Glomerular visceral epithelial cell (primary cell): Measurements from ENCODE around the gene CXCL17.
A peak's percentile ranks its signal among the peaks of the same experiment; 100 is the strongest.
"Not testable (repeated sequence)": the region's sequence is repeated elsewhere in the genome, so short reads cannot be mapped to it uniquely, and the experiment has no call there.

Experiments used
- DNase-seq: peaks from one replicate; pipeline ENCODE4 v3.0.0-alpha.2; 2016; ENCODE audit errors: extremely low spot score

Gene CXCL17

DNA sequence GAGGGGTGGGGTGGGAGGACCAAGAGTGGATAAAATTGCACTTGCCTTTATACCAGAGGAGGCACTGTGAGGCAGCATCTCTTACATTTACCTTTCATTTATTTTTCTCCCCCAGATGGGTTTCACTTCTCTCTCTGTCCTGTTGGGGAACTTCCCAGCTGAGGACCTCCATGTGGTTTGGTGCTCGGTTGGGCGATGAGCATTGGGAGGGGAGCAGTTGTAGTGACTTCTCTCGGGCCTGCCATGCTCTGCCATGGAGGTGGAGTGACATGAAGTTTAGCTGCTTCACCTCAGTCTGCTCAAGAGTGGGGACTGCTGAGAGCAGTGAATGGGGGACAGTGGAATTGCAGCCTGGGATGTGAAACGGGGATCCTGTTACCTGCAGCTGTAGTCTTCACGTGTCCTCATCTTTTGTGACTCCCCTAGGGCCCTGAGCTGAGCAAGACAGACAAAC, 23.1 kb upstream of the CXCL17 start:
- no peak for DNase-seq

DNA sequence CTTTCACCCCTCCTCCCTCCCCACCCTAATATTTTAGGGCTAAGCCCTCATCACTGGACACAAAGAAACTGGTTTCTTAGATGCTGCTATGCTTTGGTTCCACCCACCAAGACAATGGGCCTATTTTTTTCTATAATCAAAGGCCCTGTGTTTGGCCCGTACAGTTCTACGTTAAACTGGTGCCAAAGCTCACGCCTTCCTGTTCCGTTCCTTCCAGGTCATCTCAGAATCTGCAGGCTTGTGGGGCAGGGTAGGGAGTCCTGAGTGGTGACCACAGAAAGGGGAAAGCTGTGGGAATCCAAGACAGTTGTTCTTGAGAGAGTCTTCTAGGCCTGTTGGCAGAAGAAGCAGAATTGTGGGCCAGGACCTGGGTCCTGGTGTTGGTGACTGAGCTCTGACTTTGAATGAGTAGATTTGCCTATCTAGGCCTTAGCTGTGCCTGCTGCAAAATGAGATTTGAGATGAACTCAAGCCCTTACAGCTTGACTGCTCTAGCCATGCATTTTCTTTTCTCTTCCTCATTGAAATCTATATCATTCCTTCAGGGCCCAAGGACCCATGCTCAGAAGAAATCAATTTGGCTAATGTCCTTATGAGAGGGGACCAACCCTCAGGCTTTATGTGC, 19.1 kb upstream of the CXCL17 start:
- DNase-seq = no peak

DNA sequence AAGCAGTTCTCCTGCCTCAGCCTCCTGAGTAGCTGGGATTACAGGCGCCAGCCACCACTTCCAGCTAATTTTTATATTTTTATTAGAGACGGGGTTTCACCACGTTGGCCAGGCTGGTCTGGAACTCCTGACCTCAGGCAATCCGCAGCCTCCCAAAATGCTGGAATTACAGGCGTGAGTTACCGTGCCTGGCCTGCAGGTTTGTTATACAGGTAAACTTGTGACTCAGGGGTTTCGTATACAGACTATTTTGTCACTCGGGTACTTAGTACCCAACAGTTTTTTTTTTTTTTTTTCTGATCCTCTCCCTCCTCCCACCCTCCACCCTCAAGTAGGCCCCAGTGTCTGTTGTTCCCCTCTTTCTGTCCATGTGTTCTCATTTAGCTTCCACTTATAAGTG, 18.5 kb upstream of the CXCL17 start:
- DNase-seq = not testable (repeated sequence)

DNA sequence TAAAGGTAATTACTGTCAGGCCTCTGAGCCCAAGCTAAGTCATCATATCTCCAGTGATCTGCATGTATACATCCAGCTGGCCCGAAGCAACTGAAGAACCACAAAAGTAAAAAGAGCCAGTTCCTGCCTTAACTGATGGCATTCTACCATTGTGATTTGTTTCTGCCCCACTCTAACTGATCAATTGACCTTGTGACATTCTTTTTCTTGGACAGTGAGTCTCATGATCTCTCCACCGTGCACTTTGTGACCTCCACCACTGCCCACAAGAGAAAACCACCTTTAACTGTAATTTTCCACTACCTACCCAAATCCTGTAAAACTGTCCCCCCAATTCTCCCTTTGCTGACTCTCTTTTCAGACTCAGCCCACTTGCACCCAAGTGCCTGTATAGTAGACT, 17.2 kb upstream of the CXCL17 start:
- DNase-seq = no peak

DNA sequence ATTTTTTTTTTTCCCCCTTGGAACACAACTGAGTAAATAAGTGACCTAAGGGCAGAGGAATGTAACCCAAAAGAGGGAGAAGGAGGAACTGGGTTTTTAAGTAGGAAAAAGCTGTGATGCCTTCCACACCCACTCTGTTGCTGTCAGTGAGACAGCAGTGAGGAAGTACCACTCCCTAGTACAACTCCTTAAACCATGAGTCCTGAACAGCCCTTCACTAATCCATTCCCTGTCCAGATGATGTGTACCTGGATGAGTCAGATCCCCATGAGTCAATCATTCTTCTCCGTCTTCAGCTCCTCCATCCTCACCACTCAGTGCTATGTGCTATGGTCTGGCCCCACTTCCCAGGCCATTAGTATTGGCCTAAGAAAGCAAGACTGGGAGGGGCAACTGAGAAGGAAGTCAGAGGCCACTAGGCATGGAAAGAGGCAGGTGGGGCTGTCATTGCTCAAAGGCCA, 12.9 kb upstream of the CXCL17 start:
- DNase-seq = peak; percentile 4

DNA sequence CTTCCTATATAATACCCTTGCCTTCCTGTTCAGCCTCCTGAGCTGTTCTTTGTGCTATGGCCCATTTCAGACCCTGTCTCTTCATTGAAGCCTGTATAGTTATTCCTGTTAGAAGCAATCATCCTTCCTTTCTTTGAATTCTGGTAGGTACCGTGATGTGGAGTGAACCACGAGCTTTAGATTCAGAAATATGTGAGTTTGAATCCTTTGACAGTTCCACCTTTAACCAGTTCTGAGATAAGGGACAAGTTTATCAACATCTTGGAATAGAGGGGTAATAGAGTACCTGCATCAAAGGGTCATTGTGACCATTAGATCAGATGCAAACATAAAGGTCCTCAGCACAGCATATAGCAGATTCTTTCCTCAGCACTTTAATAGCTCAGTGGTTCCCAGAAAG, 12.3 kb upstream of the CXCL17 start:
- DNase-seq = no peak

DNA sequence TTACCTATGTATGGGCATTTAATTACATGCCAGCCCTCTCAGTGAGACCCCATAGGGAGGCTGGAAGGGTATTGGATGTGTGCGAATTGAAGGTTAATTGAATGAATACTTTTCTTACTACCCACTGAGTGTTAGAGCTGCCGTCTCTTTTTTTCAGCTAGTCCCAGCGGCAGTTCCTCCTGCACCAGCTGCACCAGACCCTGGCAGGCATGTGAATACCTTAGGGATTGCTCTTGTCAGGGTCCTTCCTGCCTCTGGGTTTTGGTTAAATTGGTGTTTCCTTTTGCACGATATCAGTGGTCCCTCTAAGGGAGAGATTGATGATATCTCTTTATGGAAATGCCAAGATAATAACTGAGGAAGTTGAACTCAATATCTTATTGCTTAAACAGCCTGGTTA, 9.8 kb upstream of the CXCL17 start:
- DNase-seq = no peak

DNA sequence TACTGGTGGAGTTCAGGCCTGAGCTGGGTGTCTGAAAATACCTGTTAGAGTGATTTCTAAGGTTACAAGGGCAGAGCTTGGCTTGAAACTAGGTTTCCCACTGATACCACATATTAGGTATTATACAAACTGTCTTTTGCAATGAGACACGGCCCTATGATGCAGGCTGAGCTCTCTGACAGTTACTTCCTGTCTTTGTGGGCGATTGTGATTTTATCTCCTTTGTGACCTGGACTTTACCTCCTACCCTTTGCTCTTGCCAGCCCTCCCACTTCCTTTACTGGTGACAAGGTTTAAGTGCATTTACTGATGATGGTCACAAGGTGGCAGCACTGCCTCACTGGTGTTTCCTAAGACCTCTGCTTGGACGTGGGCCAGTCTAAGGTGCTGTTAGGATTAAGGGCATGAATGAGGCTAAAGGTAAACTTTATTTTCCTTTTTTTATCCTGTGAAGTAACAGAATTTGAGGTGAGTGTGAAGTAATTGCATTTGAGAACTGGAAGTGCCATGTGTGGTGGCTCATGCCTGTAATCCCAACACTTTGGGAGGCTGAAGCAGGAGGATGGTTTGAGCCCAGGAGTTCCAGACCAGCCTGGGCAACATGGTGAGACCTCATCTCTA, 7.7 kb upstream of the CXCL17 start:
- peak; percentile 84 for DNase-seq

DNA sequence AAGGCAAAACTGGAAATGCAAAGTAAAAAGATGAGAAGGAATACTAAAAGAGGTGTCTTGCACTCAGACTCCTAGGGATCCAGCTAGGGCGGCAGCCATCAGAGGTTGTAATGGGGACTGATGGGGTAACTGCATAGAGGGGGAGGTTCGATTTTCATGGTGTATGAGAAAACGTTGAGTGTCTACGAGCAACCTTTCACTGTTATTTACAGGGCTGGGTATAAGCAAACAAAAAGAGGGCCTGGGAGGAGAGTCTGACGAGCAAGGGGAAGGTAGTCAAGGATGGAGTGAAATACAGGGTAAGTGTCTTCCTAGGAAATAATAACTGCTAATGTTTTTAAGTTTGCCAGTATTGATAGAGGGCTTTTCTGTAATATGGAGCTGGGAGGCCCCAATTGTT, 5.6 kb upstream of the CXCL17 start:
- not testable (repeated sequence) for DNase-seq

DNA sequence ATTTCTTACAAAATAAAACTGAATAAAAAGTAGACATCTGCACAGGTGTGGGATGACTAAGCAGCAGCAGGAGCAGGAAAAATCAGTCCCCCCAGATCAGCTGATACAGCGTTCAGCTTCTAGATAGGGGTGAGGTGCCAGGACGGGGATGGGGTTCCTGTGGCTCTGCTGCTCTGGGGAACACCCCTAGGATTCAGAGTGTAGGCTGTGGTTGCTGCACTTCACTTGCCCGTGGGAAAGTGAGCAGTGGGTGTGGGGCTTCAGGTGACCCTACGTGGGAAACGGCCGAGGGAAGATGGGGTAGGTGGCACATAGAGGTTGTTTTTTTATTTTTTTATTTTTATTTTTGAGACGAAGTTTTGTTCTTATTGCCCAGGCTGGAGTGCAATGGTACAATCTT, 3.2 kb upstream of the CXCL17 start:
- no peak for DNase-seq

DNA sequence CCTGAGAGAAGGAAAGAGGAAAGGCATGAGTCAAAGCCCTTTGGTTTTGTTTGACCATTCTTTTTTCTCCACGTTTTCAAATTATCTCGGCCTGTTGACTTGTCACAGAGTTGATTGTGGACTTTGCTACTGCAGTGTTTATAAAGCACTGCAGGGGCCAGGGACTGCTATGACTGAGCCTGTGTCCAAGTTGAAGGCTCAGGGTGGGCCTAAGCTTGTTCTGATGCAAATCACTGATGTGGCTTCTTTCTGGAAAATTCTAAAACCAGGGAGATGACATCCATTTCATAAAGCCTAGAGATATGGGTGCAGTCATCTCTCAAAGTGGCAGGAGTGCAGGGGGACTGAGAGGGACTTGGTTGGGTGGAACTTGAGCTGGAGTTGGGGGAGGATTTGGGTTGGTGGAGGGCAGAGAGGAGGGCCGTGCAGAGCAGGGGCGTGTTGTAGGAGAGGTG, 1.2 kb upstream of the CXCL17 start:
- no peak for DNase-seq

DNA sequence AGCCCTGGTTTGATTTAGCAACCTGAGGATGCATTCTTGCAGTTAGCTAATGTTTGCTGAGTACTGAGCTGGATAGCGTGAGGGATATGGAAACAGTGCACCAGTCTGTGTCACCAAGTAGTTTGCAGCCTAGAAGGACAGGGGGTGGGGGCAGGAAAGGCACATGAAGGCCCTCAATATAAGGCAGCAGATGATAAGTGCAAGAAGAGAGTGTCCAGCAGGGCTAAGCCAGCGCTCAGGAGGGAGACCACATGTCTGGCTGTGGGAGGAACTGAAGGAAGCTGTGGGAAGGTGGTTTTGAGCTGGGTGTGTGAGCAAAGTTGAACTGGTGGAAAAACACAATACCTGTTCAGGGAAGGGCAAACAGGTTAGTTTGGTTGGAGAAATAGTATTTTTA, 1.7 kb downstream of the CXCL17 start:
- DNase-seq = no peak

DNA sequence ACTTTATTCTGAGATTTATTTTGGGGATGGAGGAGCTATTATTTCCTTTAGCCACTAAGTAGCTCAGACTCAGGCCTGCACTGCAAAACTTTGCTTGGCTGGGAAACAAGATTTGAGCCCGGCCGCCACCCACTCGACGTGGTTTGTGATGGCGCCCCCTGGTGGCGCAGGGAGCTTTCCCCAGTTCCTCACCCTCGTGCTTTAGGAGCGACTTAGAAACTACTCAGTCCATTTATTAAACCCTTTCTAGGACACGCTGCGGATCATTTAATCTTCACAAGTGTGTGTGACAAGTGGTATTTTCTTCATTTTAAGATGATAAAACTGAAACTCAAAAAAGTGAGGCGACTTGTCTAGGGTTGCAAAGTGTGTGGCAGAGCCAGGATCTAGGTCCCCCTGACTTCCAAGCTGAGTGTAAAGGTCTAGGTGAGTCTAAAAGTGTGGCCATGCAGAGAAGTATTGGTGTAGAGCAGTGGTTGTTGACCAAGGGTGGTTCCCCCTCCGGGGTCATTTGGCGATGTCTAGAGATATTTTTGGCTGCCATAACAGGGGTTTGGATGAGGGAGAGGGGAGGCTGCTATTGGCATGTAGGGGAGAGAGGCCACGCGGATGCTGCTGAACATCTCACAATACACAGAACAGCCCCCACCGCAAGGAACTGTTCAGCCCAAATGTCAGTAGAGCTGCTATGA, 2.2 kb downstream of the CXCL17 start:
- peak; percentile 65 for DNase-seq

DNA sequence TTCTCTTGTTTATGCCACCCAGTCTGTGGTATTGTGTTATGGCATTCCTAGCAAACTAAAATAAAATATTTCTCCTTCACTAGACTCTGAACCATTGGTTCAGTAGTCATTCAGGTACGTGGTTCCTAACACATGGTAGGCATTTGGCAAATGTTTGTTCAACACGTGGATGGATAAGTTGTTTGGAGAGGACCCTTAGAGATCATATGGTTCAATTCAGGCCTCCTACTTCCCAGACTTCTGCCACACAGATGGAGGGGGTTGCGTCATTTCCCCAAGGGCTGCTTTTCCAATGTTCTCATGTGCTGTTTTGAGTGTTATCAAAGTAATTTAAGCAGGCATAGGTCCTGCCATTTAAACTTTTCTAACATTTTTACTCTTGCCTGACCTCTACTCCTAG, 6.7 kb downstream of the CXCL17 start:
- DNase-seq = no peak

DNA sequence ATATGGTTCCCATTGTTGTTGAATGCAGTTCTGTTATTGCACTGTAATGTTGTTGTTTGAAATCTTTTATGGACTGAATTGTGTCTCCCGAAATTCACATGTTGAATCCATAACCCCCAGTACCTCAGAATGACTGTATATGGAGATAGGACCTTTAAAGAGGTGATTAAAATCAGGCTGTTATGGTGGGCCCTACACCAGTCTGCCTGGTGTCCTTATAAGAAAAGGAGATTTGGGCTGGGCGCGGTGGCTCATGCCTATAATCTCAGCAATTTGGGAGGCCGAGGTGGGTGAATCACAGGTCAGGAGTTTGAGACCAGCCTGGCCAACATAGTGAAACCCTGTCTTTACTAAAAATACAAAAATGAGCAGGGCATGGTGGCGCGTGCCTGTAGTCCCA, 7.4 kb downstream of the CXCL17 start:
- DNase-seq = no peak

DNA sequence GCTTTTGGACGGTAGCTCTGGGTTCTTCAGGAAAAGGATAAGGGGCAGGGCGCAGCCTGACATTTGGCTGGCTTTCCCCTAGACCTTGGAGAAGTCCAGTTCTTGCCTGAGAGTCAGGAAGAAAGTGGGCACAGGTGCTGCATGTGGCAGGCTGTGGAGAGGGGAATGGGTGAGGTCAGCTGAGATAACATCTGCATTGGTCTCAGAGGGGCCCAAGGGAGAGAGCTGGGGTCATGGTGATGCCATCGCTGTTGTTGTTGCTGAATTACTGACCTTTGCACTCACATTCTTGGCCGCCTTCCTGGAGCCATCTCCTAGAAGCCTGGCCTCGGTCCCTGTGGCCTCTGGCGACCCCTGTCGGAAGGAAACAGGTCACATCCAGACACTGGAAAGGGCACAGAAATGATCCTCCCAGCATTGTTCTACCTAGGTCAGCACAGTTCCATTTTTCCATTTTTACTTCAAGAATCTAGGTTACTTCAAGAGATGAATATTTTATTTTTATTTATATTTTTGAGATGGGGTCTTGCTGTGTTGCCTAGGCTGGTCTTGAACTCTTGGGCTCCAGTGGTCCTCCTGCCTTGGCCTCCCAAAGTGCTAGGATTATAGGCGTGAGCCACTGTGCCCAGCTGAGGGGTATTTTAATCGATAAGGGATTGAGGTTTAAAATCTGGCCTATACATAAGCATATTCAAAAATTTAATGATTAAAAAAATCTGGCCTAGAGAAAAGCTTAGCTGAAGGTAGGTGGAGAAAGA, 9.1 kb downstream of the CXCL17 start:
- DNase-seq = peak; percentile 63

DNA sequence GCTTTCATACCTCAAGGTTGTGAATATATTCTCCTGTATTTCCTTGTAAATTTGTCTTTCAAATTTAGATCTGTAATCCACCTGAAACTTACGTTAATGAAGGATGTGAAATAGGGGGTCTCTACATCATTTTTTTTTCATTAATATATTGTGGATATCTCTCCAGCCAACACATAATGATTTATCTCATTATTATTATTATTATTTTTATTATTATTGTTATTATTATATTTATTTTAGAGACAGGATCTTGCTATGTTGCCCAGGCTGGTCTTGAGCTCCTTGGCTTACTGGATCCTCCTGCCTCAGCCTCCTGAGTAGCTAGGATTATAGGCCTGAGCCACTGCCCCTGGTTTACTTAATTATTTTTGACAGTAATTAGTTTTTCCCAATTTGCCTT, 11.3 kb downstream of the CXCL17 start:
- no peak for DNase-seq

DNA sequence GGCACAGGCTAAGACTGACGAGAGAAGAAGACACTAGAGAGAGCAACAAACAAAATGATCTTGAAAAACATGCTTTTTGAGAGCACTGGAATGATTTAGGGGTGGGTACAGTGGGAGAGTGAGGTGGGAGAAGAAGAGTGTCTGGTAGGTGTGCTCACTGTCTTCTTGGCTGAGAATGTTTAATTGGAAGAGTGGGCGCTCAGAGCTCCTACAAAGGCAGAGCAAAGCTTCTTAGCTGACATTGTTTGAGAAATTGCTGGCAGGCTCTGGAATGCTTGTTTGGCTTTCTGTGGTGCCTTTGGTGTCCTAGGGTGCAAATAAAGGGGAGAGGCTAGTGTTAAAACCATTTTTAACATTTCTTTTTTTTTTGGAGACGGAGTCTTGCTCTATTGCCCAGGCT, 14.1 kb downstream of the CXCL17 start:
- no peak for DNase-seq

DNA sequence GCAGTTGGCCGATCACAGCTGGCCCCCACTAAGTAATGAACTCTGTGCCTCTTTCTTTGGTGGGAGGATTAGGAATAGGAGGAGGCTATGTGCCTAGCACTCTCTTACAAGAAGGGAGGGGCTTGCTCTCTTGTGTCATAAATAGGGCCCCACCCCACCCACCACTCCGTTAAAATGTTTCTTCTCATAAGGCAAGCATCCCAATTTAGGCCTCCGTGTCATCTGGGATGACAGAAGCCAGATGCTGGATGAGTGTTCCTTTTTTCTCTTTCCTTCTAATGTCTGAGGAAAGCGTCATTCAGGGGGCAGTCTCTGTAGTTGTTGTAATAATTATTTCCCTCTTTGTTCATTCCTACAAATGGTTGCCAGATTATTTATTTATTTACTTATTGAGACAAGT, 15.4 kb downstream of the CXCL17 start, which contains the start of gene LIPE:
Gene LIPE (minus strand): TSS at position 76 of the 400 bp plus-strand sequence. CDS start 239 bp downstream, outside the sequence.
- DNase-seq = no peak

DNA sequence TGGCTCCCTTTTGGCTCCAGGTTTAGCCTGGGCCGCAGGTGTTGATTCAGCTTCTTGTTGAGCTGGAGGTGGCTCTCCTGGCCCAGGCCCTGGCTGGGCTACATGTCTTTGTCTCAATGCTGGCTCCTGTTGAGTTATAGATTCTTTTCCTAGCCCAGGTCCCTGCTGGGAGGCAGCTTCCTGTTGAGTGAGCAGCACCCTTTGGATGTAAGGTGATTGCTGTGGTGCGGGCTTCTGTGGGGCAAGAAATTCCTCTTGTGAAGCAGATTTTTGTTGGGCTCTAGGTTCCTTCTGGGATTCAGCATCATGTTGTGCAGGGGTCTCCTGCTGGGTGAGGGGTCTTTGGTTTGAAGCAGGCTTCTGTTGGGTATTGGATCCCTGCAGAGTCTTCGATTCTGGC, 16.1 kb downstream of the CXCL17 start:
- DNase-seq = no peak

DNA sequence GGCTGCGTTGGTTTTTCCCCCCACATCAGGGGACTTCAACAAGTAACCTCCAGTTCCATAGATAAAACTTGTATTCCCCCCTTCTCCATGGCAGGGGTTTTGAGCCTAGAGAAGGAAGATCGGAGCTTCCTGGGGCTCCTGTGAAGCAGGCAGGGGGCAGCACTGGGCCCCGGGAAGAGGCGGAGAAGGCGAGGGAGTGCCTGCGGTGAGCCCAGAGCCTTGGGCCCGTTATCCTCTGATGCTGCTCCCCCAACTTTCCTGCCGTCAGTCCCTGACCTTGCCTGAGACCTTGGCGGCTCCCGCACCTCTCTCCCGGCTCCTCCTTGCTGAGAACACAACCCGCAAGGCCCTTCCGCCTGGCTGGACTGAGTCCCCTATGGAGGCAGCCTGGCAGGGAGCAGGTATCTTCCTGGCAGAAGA, 18.0 kb downstream of the CXCL17 start:
- no peak for DNase-seq

DNA sequence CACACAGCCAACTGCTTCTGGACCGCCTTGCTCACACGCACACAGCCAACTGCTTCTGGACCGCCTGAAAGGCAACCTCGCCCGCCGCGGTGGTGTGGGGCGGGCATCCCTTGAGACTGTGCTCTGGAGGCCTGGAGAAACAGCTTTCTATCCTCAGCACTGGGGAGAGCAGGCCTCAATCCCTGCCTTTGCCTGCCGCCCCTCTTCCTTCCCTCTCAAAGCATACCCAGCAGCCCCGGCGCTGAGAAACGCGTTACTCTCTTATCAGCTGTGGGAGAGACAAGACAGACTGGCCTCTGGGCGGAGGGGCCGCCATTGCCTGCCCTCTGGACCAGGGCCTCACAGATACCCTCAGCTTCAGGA, 18.4 kb downstream of the CXCL17 start:
- no peak for DNase-seq
